HG03135 (cell line): ENCODE results near the gene FKBP6.
A peak's percentile ranks its signal among the peaks of the same experiment; 100 is the strongest.
"Not testable (repeated sequence)": the region's sequence is repeated elsewhere in the genome, so short reads cannot be mapped to it uniquely, and the experiment has no call there.

Source experiments
- ATAC-seq: cut with Tn5 transposase; IDR thresholded peaks from one replicate; pipeline ENCODE4 v1.9.1; 2021; ENCODE audit warnings: mild to moderate bottlenecking, moderate library complexity; ENCODE audit not compliant: unreplicated experiment

FKBP6 gene

GRCh38 chr7:73323434-73324080, 4.4 kb upstream of the FKBP6 start:
- not testable (repeated sequence) for ATAC-seq

- peak; percentile 78 for ATAC-seq
Observed at GRCh38 chr7:73324081-73324845, 3.7 kb upstream of the FKBP6 start.

DNA sequence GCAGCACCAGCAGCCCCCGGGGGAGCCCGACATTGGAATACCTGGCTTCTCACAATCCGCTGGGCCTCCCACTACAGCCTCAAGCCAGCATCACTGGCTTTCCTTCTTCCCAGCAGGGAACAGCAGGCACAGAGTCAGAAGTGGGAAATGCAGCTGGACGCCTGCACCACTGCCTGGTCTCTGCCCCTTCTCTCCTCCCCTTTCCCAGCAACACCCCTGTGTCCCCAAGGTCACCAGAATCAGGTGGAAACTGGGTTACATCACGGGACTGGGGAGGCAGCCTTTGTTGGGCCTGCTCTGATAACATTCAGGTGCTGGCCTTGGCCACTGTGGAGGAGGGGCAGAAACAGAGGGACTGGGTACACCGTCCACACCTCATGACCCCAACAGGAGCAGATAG, 2.5 kb upstream of the FKBP6 start:
- ATAC-seq: not testable (repeated sequence)

DNA sequence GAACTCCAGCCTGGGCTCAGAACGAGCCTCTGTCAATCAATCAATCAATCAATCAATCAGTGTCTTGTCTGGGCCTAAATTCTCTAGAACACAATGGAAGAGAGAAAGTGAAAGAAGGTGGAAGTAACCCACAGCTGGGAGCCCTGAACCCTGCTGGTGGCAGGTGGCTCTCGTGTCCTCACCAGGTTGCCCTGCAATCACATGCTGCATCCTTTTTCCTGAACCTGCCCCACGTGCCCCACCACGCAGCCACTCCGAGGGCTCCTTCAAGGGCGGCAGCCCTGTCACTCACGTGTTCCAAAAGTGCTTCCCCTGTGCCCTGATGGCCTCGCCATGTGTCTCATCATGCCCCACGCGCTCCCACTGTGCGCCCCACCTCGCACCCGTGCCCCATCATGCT, 512 bp upstream of the FKBP6 start:
- ATAC-seq: not testable (repeated sequence)

DNA sequence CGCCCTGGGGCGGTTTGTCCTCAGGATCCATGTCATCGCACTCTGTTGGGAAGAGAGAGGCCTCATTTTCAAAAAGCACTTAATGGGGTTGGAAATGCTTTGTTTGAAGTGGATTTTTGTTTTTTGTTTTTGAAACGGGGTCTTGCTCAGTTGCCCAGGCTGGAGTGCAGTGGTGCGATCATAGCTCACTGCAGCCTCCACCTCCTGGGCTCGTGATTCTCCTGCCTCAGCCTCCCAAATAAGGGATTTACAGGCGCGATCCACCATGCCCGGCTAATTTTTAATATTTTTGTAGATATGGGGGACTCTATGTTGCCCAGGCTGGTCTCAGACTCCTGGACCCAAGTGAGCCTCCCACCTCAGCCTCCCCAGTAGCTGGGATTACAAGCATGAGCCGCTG, 735 bp downstream of the FKBP6 start:
- no peak for ATAC-seq

DNA sequence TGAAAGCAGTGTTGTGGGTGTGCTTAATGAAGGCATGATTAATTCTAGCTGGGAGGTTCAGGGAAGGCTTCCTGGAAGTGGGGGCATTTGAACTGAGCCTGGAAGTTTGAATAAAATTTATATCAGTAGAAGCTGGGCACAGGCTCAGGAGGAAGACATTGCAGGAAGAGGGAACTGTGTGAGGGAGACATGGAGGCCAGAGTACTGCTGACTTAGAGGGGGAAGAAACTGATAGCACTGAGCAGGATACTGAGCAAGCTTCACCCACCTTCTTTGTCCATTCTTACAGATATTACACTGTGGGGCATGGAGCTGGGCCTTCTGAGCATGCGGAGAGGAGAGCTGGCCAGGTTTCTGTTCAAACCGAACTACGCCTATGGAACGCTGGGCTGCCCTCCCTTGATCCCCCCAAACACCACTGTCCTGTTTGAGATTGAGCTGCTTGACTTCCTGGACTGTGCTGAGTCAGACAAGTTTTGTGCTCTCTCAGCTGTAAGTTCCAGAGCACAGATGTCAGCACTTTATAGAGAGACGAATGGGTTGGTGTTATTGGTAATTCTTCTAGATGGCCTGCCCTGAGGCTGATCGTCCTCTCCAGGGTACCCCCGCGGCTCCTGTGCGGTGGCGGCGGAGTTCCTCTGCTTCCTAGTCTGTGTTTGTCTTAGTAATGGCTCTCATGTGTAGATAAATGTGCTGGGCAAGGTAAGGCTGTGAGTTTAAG, 2.1 kb downstream of the FKBP6 start:
- no peak for ATAC-seq

DNA sequence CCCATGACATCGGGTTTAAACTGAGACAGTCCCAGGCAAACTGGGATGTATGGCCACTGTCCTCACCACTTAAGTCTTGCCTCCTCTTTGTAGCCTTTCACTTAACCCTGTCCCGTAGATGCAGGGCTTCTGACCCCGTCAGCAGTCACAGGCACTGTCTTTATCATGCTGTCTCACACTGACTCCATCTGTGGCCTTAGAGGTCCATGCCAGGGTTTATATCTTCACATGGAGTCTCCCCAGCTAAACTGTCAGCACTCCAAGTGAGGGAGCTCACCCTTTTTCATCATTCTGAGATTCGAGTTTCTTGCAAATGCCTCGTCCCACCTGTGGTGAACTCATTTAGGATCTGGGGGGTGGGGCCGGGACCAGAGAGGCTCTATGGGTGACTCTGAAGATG, 2.8 kb downstream of the FKBP6 start:
- no peak for ATAC-seq

- no peak for ATAC-seq
Observed at GRCh38 chr7:73332447-73332846, 4.5 kb downstream of the FKBP6 start.

DNA sequence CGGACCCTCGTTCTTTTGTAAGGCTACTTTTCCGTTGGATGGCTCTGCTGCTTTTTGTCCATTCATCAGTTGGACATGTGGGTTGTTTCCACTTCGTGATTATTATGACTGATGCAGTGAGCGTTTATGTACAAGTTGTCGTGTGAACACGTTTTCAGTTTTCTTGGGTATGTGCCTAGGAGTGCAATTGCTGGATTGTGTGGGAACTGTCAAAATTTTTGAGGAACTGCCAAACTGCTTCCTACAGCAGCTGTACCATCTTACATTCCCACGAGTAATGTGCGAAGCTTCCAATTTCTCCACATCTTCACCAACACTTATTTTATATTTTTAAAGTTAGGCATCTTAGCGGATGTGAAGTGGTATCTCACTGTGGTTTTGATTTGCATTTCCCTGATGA, 10.4 kb downstream of the FKBP6 start:
- no peak for ATAC-seq

- no peak for ATAC-seq
Observed at GRCh38 chr7:73340514-73340913, 12.6 kb downstream of the FKBP6 start.

GRCh38 chr7:73341877-73342276, 13.9 kb downstream of the FKBP6 start:
- ATAC-seq: no peak

DNA sequence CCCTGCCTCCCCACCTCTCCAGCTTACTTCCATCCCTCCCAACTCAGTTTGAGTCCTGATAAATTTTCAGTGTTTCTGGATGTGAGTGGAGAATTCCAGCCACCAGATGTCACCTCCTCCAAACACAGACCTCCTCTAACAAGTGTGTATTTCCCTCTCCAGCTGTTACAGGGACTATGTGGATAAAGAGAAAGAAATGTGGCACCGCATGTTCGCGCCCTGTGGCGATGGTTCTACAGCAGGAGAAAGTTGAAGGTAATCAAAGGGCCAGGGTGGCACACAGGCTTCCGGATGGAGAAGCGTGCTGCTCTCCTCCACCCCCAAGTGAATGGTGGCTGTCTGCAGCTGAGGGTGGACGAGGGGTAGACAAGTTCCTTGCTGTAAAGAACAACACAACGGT, 14.7 kb downstream of the FKBP6 start:
- no peak for ATAC-seq

GRCh38 chr7:73343671-73344380, 15.9 kb downstream of the FKBP6 start:
- no peak for ATAC-seq

DNA sequence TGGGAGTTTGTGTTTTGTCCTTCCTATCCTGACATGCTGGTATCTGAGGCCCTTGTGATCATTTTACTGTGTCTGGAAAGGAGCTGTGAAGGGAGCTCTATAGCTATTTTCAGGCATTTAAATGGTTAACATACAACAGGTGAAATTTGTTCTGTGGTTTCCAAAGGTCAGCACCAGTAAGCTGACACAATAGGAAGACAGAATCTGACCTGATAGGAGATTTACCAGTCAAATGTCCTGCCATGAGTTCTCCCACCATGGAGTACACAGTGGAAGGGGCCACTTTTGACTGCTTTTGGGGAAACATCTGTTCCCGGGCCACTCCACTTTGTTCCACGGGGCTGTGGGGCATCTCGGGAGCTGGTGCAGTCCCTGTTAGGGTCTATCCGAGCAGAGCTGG, 17.6 kb downstream of the FKBP6 start:
- no peak for ATAC-seq

DNA sequence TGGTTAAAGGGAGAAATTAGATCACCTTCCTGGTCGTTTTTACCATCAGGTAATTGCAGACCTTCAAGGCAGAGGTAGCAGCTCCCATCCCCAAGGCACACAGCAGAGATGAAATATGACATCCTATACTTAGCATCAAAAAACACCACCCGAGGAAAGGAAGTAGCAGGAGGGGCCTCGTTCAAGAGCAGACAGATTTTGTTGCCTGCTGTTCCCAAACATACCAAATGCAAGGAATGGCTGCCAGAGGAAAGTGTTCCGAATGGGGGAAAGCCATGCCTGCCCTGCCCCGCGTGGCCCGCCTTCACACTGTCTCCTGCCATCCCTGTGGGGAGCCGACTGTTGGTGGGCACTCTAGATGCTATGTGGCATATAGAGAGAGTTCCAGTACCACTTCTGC, 18.0 kb downstream of the FKBP6 start:
- no peak for ATAC-seq

GRCh38 chr7:73349763-73350162, 21.8 kb downstream of the FKBP6 start:
- ATAC-seq: no peak

GRCh38 chr7:73350306-73351068, 22.5 kb downstream of the FKBP6 start:
- no peak for ATAC-seq

GRCh38 chr7:73351447-73352167, 23.6 kb downstream of the FKBP6 start:
- no peak for ATAC-seq

DNA sequence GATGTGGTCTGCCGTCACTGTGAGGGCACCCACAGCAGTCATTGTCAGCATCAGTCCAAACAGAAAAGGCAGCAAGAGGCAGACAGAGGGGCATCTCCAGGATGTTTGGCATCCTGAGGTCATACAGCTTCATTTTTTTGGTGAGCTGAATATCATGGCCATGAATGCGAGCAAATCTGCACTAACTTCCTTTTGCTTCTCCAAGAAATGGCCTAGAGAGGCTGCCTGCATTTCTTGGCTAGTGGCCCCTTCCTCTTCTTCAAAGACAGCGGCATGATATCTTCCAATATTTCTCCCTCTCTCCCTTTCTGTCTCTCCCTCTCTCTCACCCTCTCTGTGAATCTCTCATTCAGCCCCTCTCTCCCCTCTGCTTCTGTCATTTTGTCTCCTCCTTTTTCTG, 24.8 kb downstream of the FKBP6 start:
- no peak for ATAC-seq

DNA sequence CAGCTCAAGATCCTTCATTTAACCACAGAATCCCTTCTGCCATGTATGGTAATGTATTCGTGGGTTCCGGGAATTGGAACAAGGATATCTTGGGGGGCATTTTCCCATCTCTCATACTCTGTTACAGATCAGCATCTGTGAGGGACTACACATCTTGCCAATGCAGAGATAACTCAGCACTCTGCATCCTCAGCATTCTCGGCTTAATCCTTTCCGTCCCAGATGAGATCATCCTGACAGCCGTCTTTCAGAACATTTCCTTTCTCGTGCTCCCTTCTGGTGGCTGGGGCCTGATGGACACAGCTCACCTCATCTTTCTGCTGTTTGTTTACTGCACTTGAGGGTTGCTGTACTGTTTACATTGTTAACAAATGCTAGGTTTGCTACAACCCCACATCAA, 25.3 kb downstream of the FKBP6 start:
- ATAC-seq: no peak
